Transverse colon (tissue), 4 donors: Measurements from ENCODE around the gene SLC7A9. TPM values are rescaled to one million over a fixed set of nuclear protein-coding genes. Genes with fewer than 3 reads are reported as not detected.
"Not testable (repeated sequence)": the region's sequence is repeated elsewhere in the genome, so short reads cannot be mapped to it uniquely, and the experiment has no call there.

Experiments
- DNase-seq: peaks from one replicate; pipeline ENCODE4 v3.0.0-alpha.2; 2019
- H3K27ac ChIP-seq, 4 donors: fragments of 200-600 bp; sonication (generic); 2 replicates each; pipeline ENCODE4 v1.5.1; 2016 to 2018; ENCODE audit warnings: inconsistent platforms in 4 of 4
- H3K27me3 ChIP-seq: fragments of 200-600 bp; sonication (generic); 2 replicates; pipeline ENCODE4 v1.5.1; 2017; ENCODE audit warnings: inconsistent platforms
- H3K36me3 ChIP-seq, 4 donors: fragments of 200-600 bp; sonication (generic); 2 replicates each; pipeline ENCODE4 v1.5.1; 2017 to 2019; ENCODE audit warnings: inconsistent platforms in 4 of 4
- H3K4me1 ChIP-seq, 4 donors: fragments of 200-600 bp; sonication (generic); 2 replicates each; pipeline ENCODE4 v1.5.1; 2017 to 2020; ENCODE audit warnings: inconsistent platforms in 4 of 4
- H3K4me3 ChIP-seq, 4 donors: fragments of 200-600 bp; sonication (generic); 1 replicate in 1 of 4; 2 replicates in 3 of 4; pipeline versions ENCODE4 v1.5.1 to v1.6.1; 2017 to 2019; ENCODE audit warnings: inconsistent platforms in 4 of 4
- H3K9me3 ChIP-seq, 2 donors: fragments of 200-600 bp; sonication (generic); 2 replicates each; pipeline ENCODE4 v1.5.1; 2017 to 2019; ENCODE audit warnings: inconsistent platforms in 2 of 2
- EP300 ChIP-seq: sonication (generic); formaldehyde crosslinking; IDR thresholded peaks from one replicate; pipeline ENCODE4 v1.6.1; 2017; ENCODE audit warnings: antibody characterized with exemption, low read depth
- POLR2A ChIP-seq: fragments of 450-650 bp; IDR thresholded peaks from one replicate; pipeline ENCODE4 v1.6.1; 2016; ENCODE audit warnings: antibody characterized with exemption, mild to moderate bottlenecking, moderate library complexity
- POLR2AphosphoS5 ChIP-seq, 3 donors: sonication (generic); formaldehyde crosslinking; IDR thresholded peaks; one replicate each; pipeline ENCODE4 v1.6.1; 2016; ENCODE audit warnings: antibody characterized with exemption in 3 of 3
- WGBS, 2 donors: methylation state at CpG; one replicate each; pipeline ENCODE4 v1.1.5; 2018; ENCODE audit warnings: low coverage in 1 of 2; 5-methylcytosine and 5-hydroxymethylcytosine counted together
- in situ Hi-C, 4 donors: fragments of 200-750 bp; cut with MboI; loops; one replicate each; pipeline versions ENCODE4 v1.15.0 to v1.15.1; 2017; ENCODE audit warnings: low sequenced_read_pairs in 3 of 4, low pct_ligation_motif_present in 1 of 4, low pct_unique_long_range_greater_than_20kb in 1 of 4
- intact Hi-C: fragments of 100-400 bp; cut with DNase I; formaldehyde crosslinking; loops from one replicate; pipeline ENCODE4 v1.15.1; 2023; ENCODE audit warnings: low total_unique reads
- total RNA-seq, 4 donors: library from RNA; depleted of rRNA; stranded (reverse); fragments of >200 nt; gene quantifications; one replicate each; pipeline ENCODE4 v1.1.0, GENCODE V29; 2016
- TF ChIP-seq, protein P1 (sequence below), 5 experiments: fragments of 200-600 bp in 3 of 5; fragments of 450-650 bp in 2 of 5; sonication (generic) in 3 of 5; IDR thresholded peaks; 1 replicate in 2 of 5; 2 replicates in 3 of 5; pipeline ENCODE4 v1.5.1; 2016 to 2017; ENCODE audit warnings: antibody characterized with exemption in 5 of 5, inconsistent platforms in 3 of 5, mild to moderate bottlenecking in 2 of 5, moderate library complexity in 1 of 5

Gene SLC7A9
- total RNA-seq, 4 donors from 2014 or later, result 2.5 to 11.2 TPM; not detected in 2

DNA sequence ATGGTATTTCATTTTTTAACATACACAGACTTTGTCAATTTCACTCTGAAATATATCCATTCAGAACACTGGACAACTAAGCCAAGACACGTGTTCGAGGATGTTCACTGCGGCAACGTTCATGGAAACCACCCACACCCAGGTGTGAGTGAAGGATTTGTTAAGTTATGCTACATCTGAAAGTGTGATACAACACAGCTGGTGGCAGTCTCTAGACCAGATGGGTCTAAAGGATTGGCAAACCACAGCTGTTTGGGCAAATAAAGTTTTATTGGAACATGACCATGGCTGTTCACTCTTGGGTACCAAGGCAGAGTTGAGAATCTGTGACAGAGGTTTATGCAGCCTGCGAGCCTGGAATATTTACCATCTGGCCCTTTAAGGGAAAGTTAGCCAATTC is 12.0 kb downstream of the SLC7A9 start:
- no peaks in the 10 kb centered on the region for H3K36me3 ChIP-seq

GRCh38 chr19:32856818-32857217 is 12.7 kb downstream of the SLC7A9 start:
- H3K9me3 ChIP-seq, DNase-seq, H3K36me3 ChIP-seq, H3K27me3 ChIP-seq, intact Hi-C loops, in situ Hi-C loops, H3K27ac ChIP-seq, H3K4me3 ChIP-seq, H3K4me1 ChIP-seq: not testable (repeated sequence)
- WGBS, 2 donors, result 90 to 96% methylated on average over 4 to 7 of the region's 7 CpGs

More for the DNA sequence above, 12.0 kb downstream of the SLC7A9 start:
- intact Hi-C loops, result no loop called here
- WGBS, 2 donors, result 83 to 91% methylated on average over 5 of the region's 5 CpGs
- in situ Hi-C loops, result no loop called here
- H3K4me3 ChIP-seq, result no peak overlapping the region
- H3K27me3 ChIP-seq, result no peaks in the 10 kb centered on the region
- TF ChIP-seq, protein P1, sequence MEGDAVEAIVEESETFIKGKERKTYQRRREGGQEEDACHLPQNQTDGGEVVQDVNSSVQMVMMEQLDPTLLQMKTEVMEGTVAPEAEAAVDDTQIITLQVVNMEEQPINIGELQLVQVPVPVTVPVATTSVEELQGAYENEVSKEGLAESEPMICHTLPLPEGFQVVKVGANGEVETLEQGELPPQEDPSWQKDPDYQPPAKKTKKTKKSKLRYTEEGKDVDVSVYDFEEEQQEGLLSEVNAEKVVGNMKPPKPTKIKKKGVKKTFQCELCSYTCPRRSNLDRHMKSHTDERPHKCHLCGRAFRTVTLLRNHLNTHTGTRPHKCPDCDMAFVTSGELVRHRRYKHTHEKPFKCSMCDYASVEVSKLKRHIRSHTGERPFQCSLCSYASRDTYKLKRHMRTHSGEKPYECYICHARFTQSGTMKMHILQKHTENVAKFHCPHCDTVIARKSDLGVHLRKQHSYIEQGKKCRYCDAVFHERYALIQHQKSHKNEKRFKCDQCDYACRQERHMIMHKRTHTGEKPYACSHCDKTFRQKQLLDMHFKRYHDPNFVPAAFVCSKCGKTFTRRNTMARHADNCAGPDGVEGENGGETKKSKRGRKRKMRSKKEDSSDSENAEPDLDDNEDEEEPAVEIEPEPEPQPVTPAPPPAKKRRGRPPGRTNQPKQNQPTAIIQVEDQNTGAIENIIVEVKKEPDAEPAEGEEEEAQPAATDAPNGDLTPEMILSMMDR (IDR thresholded peaks at IDR 0.05), result no peak
- TF ChIP-seq POLR2A (no peak), POLR2AphosphoS5 (IDR thresholded peaks at IDR 0.05) (no peak)
- H3K9me3 ChIP-seq, result no peaks in the 10 kb centered on the region
- no peaks in the 10 kb centered on the region for H3K4me1 ChIP-seq
- DNase-seq, result no peak
- no peak overlapping the region for H3K27ac ChIP-seq

GRCh38 chr19:32852216-32852615 is 17.4 kb downstream of the SLC7A9 start:
- no peak overlapping the region for H3K27ac ChIP-seq
- H3K27me3 ChIP-seq, result no peaks in the 10 kb centered on the region
- H3K4me3 ChIP-seq, result no peak overlapping the region
- no peak for TF ChIP-seq POLR2A
- H3K36me3 ChIP-seq, result no peaks in the 10 kb centered on the region
- intact Hi-C loops (loop anchor here (5.0 kb wide), 1 partner anchor 1635 kb away; no protein-coding TSS in a partner anchor), in situ Hi-C loops (no loop called here)
- DNase-seq, result no peak
- no peaks in the 10 kb centered on the region for H3K9me3 ChIP-seq
- 78 to 90% methylated on average over 6 of the region's 6 CpGs for WGBS, 2 donors
- H3K4me1 ChIP-seq, result no peaks in the 10 kb centered on the region

DNA sequence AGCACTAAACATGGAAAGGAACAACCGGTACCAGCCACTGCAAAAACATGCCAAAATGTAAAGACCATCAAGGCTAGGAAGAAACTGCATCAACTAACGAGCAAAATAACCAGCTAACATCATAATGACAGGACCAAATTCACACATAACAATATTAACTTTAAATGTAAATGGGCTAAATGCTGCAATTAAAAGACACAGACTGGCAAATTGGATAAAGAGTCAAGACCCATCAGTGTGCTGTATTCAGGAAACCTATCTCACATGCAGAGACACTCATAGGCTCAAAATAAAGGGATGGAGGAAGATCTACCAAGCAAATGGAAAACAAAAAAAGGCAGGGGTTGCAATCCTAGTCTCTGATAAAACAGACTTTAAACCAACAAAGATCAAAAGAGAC is 21.5 kb downstream of the SLC7A9 start:
- H3K27ac ChIP-seq, H3K27me3 ChIP-seq, intact Hi-C loops, DNase-seq, H3K36me3 ChIP-seq, H3K4me3 ChIP-seq, H3K9me3 ChIP-seq, H3K4me1 ChIP-seq, in situ Hi-C loops: not testable (repeated sequence)
- WGBS, 2 donors, result no CpG with 5 or more reads among the region's 2 CpGs

- no peak for DNase-seq
- TF ChIP-seq POLR2AphosphoS5 (IDR thresholded peaks at IDR 0.05) (no peak), EP300 (no peak), POLR2A (no peak)
- TF ChIP-seq, protein P1 (IDR thresholded peaks at IDR 0.05), result no peak
- H3K27ac ChIP-seq, result no peak overlapping the region
- intact Hi-C loops, result no loop called here
- H3K4me1 ChIP-seq, result no peaks in the 10 kb centered on the region
- H3K4me3 ChIP-seq, result no peak overlapping the region
- H3K9me3 ChIP-seq, result peaks cover 0 to 7% of the 10 kb centered on the region in 2 donors
- H3K27me3 ChIP-seq, result no peaks in the 10 kb centered on the region
- in situ Hi-C loops, result no loop called here
- no peaks in the 10 kb centered on the region for H3K36me3 ChIP-seq
- 93 to 100% methylated on average over 1 to 19 of the region's 19 CpGs for WGBS, 2 donors
These were observed 25.8 kb downstream of the SLC7A9 start for GRCh38 chr19:32843716-32844245.

GRCh38 chr19:32842061-32842460 is 27.5 kb downstream of the SLC7A9 start:
- DNase-seq, result no peak
- Histone ChIP-seq H3K27me3 (no peaks in the 10 kb centered on the region), H3K27ac (no peak overlapping the region), H3K9me3 (peaks cover 0 to 7% of the 10 kb centered on the region in 2 donors), H3K4me1 (no peaks in the 10 kb centered on the region), H3K36me3 (no peaks in the 10 kb centered on the region), H3K4me3 (no peak overlapping the region)
- 71 to 76% methylated on average over 3 to 8 of the region's 8 CpGs for WGBS, 2 donors
- in situ Hi-C loops (no loop called here), intact Hi-C loops (no loop called here)
- TF ChIP-seq, protein P1 (IDR thresholded peaks at IDR 0.05), result no peak
- TF ChIP-seq EP300, result no peak
- TF ChIP-seq POLR2AphosphoS5 (IDR thresholded peaks at IDR 0.05), result no peak
- no peak for TF ChIP-seq POLR2A
